ENCODE measurements around the gene TMEM151B. TPM values are rescaled to one million over a fixed set of nuclear protein-coding genes. Genes with fewer than 3 reads are reported as not detected.

Gene TMEM151B
- polyA plus RNA-seq, 3 donors, result 0.42 to 0.62 (median 0.60) TPM

DNA sequence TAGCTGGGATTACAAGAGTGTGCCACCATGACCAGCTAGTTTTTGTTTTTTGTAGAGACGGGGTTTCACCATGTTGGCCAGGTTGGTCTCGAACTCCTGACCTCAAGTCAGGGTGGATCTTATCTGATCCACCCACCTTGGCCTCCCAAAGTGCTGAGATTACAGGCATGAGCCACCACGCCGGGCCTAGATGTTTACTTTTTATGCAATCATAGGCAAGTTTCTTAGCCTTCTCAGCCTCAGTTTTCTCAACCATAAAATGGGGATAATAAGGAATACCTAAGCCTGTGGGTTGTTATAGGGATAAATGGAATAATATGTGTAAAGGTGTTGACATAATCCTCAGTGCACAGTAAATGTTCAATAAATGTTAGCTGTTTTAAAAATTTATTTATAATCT lies 82.0 kb downstream of the TMEM151B start:
- DNase-seq (ENCODE audit: low read depth in 3 of 3, low spot score in 2 of 3), result no peak

DNA sequence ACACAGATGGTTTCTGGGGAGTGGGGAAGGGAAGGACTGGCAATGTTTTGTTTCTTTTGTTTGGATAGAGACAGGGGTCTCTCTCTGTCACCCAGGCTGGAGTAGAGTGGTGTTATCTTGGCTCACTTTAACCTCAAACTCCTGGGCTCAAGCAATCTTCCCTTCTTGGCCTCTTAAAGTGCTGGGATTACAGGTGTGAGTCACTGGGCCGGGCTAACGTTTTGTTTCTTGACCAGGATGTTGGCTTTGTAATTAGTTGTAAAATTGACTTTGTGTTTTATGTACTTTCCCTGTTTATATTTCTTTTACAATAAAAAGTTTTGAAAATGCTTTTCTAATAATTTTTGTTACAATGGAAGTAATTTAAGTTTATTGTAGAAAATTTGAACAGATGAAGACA lies 83.1 kb downstream of the TMEM151B start:
- DNase-seq (ENCODE audit: low read depth in 3 of 3, low spot score in 2 of 3), result no peak

- DNase-seq (ENCODE audit: low read depth in 3 of 3, low spot score in 2 of 3), result no peak
These were observed 85.4 kb downstream of the TMEM151B start for GRCh38 chr6:44355640-44356039.

DNA sequence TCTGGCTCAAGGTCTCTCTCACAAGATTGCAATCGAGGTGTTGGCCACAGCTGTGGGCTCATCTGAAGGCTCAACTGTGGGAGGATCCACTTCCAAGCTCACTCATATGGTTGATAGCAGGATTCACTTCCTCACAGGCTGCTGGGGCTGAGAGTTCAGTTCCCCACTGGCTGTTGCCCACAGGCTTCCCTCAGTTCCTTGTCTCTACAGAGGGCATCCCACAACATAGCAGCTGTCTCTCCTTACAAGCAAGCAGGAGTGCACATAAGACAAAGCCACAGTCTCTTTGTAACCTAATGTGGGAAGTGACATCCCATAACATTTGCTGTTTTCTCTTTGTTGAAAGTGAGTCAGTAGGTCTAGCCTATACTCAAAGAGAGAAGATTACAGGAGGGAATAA lies 86.2 kb downstream of the TMEM151B start:
- DNase-seq (ENCODE audit: low read depth in 3 of 3, low spot score in 2 of 3), result no peak

Other genes starting within 250 kb of the TMEM151B start
- 10 to 100 TPM; 38.9 to 40.4 (median 40.3) TPM for gene MRPL14, start 143.0 kb upstream of the TMEM151B start, polyA plus RNA-seq (ENCODE audit: insufficient read length in 3 of 3)
- 10 to 100 TPM; 33.3 to 38.5 (median 34.3) TPM for gene TMEM63B, start 142.9 kb upstream of the TMEM151B start, polyA plus RNA-seq (ENCODE audit: insufficient read length in 3 of 3)
- under 1 TPM; 0.12 to 0.24 (median 0.17) TPM for gene CAPN11, start 111.6 kb upstream of the TMEM151B start, polyA plus RNA-seq (ENCODE audit: insufficient read length in 3 of 3)
- gene MYMX, start 53.5 kb upstream of the TMEM151B start, polyA plus RNA-seq (ENCODE audit: insufficient read length in 3 of 3), result under 1 TPM; 0.42 to 0.85 (median 0.65) TPM
- gene SLC29A1, start 46.9 kb upstream of the TMEM151B start, polyA plus RNA-seq (ENCODE audit: insufficient read length in 3 of 3), result 10 to 100 TPM; 33.0 to 34.2 (median 33.0) TPM
- gene HSP90AB1, start 23.3 kb upstream of the TMEM151B start, polyA plus RNA-seq (ENCODE audit: insufficient read length in 3 of 3), result 1,000 to 10,000 TPM; 1,281 to 1,316 (median 1,306) TPM
- gene SLC35B2, start 12.9 kb upstream of the TMEM151B start, polyA plus RNA-seq (ENCODE audit: insufficient read length in 3 of 3), result 10 to 100 TPM; 51.7 to 59.3 (median 56.5) TPM
- gene NFKBIE, start 4.9 kb upstream of the TMEM151B start, polyA plus RNA-seq (ENCODE audit: insufficient read length in 3 of 3), result 10 to 100 TPM; 10.6 to 11.7 (median 11.6) TPM
- 10 to 100 TPM; 12.1 to 14.7 (median 12.4) TPM for gene AARS2, start 42.9 kb downstream of the TMEM151B start, polyA plus RNA-seq (ENCODE audit: insufficient read length in 3 of 3)
- gene SPATS1, start 72.2 kb downstream of the TMEM151B start, polyA plus RNA-seq (ENCODE audit: insufficient read length in 3 of 3), result not detected
- 10 to 100 TPM; 44.2 to 49.2 (median 45.5) TPM for gene CDC5L, start 117.3 kb downstream of the TMEM151B start, polyA plus RNA-seq (ENCODE audit: insufficient read length in 3 of 3)